ENCODE measurements around the gene HES5. TPM values are rescaled to one million over a fixed set of nuclear protein-coding genes. Genes with fewer than 3 reads are reported as not detected.

HES5 gene
- polyA plus RNA-seq, 1 donor (not counting 4 experiments of a cell fraction or from before 2014, with no cell fraction given) = 0.33 TPM

GRCh38 chr1:2535455-2535854 lies 5.4 kb upstream of the HES5 start:
- Histone ChIP-seq H3K9me3 (ENCODE audit: control insufficient read depth, low read depth, low read length) (no peaks in the 10 kb centered on the region), H3K9me1 (ENCODE audit: control insufficient read depth, extremely low read depth, insufficient read depth, low read length) (no peaks in the 10 kb centered on the region), H3K79me2 (ENCODE audit: control insufficient read depth, insufficient read depth, low read length) (no peaks in the 10 kb centered on the region), H3K36me3 (ENCODE audit: control insufficient read depth in 2 of 2, extremely low read depth in 1 of 2, insufficient read depth in 2 of 2, low read length in 2 of 2) (no peaks in the 10 kb centered on the region), H3K27ac (ENCODE audit: control insufficient read depth, insufficient read depth, low read length) (peak overlapping the region; percentile 75), H2AFZ (ENCODE audit: control insufficient read depth, low read length) (no peak overlapping the region), H3K27me3 (ENCODE audit: control insufficient read depth, extremely low read depth, insufficient read depth, low read length) (no peaks in the 10 kb centered on the region), H3K4me1 (ENCODE audit: control insufficient read depth, extremely low read depth, insufficient read depth, low read length) (peaks cover 67% of the 10 kb centered on the region), H3K4me2 (ENCODE audit: control insufficient read depth, extremely low read depth, insufficient read depth, low read depth, low read length) (peak overlapping the region; percentile 68), H4K20me1 (ENCODE audit: control insufficient read depth, extremely low read depth, insufficient read depth, low read length) (no peaks in the 10 kb centered on the region), H3K4me3 (ENCODE audit: control insufficient read depth in 2 of 3, extremely low read depth in 1 of 3, insufficient read depth in 2 of 3, low read depth in 1 of 3, low read length in 3 of 3) (no peak overlapping the region), H3K9ac (ENCODE audit: control insufficient read depth, extremely low read depth, insufficient read depth, low read length) (no peak overlapping the region)
- TF ChIP-seq, protein P1, sequence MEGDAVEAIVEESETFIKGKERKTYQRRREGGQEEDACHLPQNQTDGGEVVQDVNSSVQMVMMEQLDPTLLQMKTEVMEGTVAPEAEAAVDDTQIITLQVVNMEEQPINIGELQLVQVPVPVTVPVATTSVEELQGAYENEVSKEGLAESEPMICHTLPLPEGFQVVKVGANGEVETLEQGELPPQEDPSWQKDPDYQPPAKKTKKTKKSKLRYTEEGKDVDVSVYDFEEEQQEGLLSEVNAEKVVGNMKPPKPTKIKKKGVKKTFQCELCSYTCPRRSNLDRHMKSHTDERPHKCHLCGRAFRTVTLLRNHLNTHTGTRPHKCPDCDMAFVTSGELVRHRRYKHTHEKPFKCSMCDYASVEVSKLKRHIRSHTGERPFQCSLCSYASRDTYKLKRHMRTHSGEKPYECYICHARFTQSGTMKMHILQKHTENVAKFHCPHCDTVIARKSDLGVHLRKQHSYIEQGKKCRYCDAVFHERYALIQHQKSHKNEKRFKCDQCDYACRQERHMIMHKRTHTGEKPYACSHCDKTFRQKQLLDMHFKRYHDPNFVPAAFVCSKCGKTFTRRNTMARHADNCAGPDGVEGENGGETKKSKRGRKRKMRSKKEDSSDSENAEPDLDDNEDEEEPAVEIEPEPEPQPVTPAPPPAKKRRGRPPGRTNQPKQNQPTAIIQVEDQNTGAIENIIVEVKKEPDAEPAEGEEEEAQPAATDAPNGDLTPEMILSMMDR (optimal IDR thresholded peaks at IDR 0.05 in 1 of 3, IDR thresholded peaks at IDR 0.05 in 1 of 3, conservative IDR thresholded peaks at IDR 0.05 in 1 of 3; ENCODE audit: extremely low read depth in 1 of 3, insufficient read depth in 2 of 3, low read length in 3 of 3) = no peak
- TF ChIP-seq EZH2 (IDR thresholded peaks at IDR 0.05; ENCODE audit: low read length) = no peak
- no peak for DNase-seq (ENCODE audit: low read depth, low spot score)
- FAIRE-seq = no peak
- dilution Hi-C loops (cut with MboI; ENCODE audit: extremely low pct_ligation_motif_present, low sequenced_read_pairs) = no loop called here

- peak overlapping the region; percentile 68 for H3K4me2 ChIP-seq (ENCODE audit: control insufficient read depth, extremely low read depth, insufficient read depth, low read depth, low read length)
- H3K79me2 ChIP-seq (ENCODE audit: control insufficient read depth, insufficient read depth, low read length) = no peaks in the 10 kb centered on the region
- H2AFZ ChIP-seq (ENCODE audit: control insufficient read depth, low read length) = no peak overlapping the region
- H3K36me3 ChIP-seq (ENCODE audit: control insufficient read depth in 2 of 2, extremely low read depth in 1 of 2, insufficient read depth in 2 of 2, low read length in 2 of 2) = no peaks in the 10 kb centered on the region
- DNase-seq (ENCODE audit: low read depth, low spot score) (peak; percentile 92), FAIRE-seq (peak; percentile 100)
- no peaks in the 10 kb centered on the region for H3K27me3 ChIP-seq (ENCODE audit: control insufficient read depth, extremely low read depth, insufficient read depth, low read length)
- dilution Hi-C loops (cut with MboI; ENCODE audit: extremely low pct_ligation_motif_present, low sequenced_read_pairs) = no loop called here
- peaks cover 70% of the 10 kb centered on the region for H3K4me1 ChIP-seq (ENCODE audit: control insufficient read depth, extremely low read depth, insufficient read depth, low read length)
- no peaks in the 10 kb centered on the region for H4K20me1 ChIP-seq (ENCODE audit: control insufficient read depth, extremely low read depth, insufficient read depth, low read length)
- H3K4me3 ChIP-seq (ENCODE audit: control insufficient read depth in 2 of 3, extremely low read depth in 1 of 3, insufficient read depth in 2 of 3, low read depth in 1 of 3, low read length in 3 of 3) = peak overlapping the region in 1 of 3 experiments; percentile 34
- no peak for TF ChIP-seq EZH2 (IDR thresholded peaks at IDR 0.05; ENCODE audit: low read length)
- TF ChIP-seq, protein P1 (optimal IDR thresholded peaks at IDR 0.05 in 1 of 3, IDR thresholded peaks at IDR 0.05 in 1 of 3, conservative IDR thresholded peaks at IDR 0.05 in 1 of 3; ENCODE audit: extremely low read depth in 1 of 3, insufficient read depth in 2 of 3, low read length in 3 of 3) = no peak
- no peaks in the 10 kb centered on the region for H3K9me1 ChIP-seq (ENCODE audit: control insufficient read depth, extremely low read depth, insufficient read depth, low read length)
- H3K27ac ChIP-seq (ENCODE audit: control insufficient read depth, insufficient read depth, low read length) = peak overlapping the region; percentile 75
- H3K9ac ChIP-seq (ENCODE audit: control insufficient read depth, extremely low read depth, insufficient read depth, low read length) = peak overlapping the region; percentile 47
- no peaks in the 10 kb centered on the region for H3K9me3 ChIP-seq (ENCODE audit: control insufficient read depth, low read depth, low read length)
Measured at GRCh38 chr1:2534687-2535441, 4.8 kb upstream of the HES5 start.

Data from keratinocyte (primary cell).